ENCODE results near the gene BMP4.

DNA sequence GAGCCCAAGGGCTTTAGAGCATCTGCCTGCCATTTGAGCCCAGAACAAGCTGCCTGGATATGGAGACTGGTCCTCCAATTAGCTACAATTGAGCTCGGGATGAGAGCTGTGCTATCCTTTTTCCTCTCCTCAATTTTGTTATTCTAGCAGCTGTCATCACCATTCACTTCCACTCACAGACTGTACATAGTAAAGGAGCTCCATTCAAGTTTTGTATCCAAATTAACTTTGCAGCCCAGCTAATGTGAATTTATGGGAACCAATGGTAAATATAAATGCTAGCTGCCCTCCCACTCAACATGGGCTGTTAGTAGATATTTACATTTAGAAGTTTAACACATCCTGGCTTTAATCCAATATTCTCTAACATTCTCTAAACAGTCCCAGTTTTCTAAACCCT, 44.6 kb downstream of the BMP4 start:
- no peak for TF ChIP-seq EZH2phosphoT487 (IDR thresholded peaks at IDR 0.05; ENCODE audit: insufficient read depth, low read depth)
- TF ChIP-seq EZH2 (IDR thresholded peaks at IDR 0.05; ENCODE audit: insufficient read depth, poor library complexity, severe bottlenecking): no peak

All from GM23248 (cell line).